HG02885 (cell line): ENCODE results near the gene C16orf90.
"Not testable (repeated sequence)": the region's sequence is repeated elsewhere in the genome, so short reads cannot be mapped to it uniquely, and the experiment has no call there.

Experiments used
- ATAC-seq: cut with Tn5 transposase; IDR thresholded peaks from one replicate; pipeline ENCODE4 v1.9.1; 2021; ENCODE audit warnings: mild to moderate bottlenecking; ENCODE audit not compliant: unreplicated experiment, poor library complexity

C16orf90 gene

GRCh38 chr16:3495176-3495575 is at the start of gene C16orf90:
TSS of gene C16orf90 (minus strand) at chr16:3495489. CDS start at chr16:3495421, 68 bp downstream.
- no peak for ATAC-seq

GRCh38 chr16:3542601-3543373 is 47.5 kb upstream of the C16orf90 start:
- ATAC-seq: no peak

GRCh38 chr16:3541527-3542155 is 46.4 kb upstream of the C16orf90 start:
- ATAC-seq: no peak

GRCh38 chr16:3538222-3538621 is 42.9 kb upstream of the C16orf90 start:
- ATAC-seq: no peak

GRCh38 chr16:3536851-3537250 is 41.6 kb upstream of the C16orf90 start:
- no peak for ATAC-seq

- ATAC-seq: no peak
Observed at GRCh38 chr16:3536271-3536731, 41.0 kb upstream of the C16orf90 start.

- no peak for ATAC-seq
Observed at GRCh38 chr16:3534126-3534525, 38.8 kb upstream of the C16orf90 start.

- no peak for ATAC-seq
Observed at GRCh38 chr16:3532741-3533140, 37.5 kb upstream of the C16orf90 start.

GRCh38 chr16:3530371-3530914 is 35.2 kb upstream of the C16orf90 start:
- ATAC-seq: no peak

- no peak for ATAC-seq
Observed at GRCh38 chr16:3529175-3529574, 33.9 kb upstream of the C16orf90 start.

- ATAC-seq: no peak
Observed at GRCh38 chr16:3528406-3528805, 33.1 kb upstream of the C16orf90 start.

- ATAC-seq: not testable (repeated sequence)
Observed at GRCh38 chr16:3527216-3527829, 32.0 kb upstream of the C16orf90 start.

GRCh38 chr16:3525951-3526350 is 30.7 kb upstream of the C16orf90 start:
- ATAC-seq: no peak

- no peak for ATAC-seq
Observed at GRCh38 chr16:3523281-3523680, 28.0 kb upstream of the C16orf90 start.

GRCh38 chr16:3520841-3521240 is 25.6 kb upstream of the C16orf90 start:
- ATAC-seq: no peak

- ATAC-seq: no peak
Observed at GRCh38 chr16:3520413-3520812, 25.1 kb upstream of the C16orf90 start.

GRCh38 chr16:3519581-3519980 is 24.3 kb upstream of the C16orf90 start:
- no peak for ATAC-seq

GRCh38 chr16:3518986-3519348 is 23.7 kb upstream of the C16orf90 start:
- no peak for ATAC-seq

- no peak for ATAC-seq
Observed at GRCh38 chr16:3518292-3518985, 23.1 kb upstream of the C16orf90 start.

- ATAC-seq: no peak
Observed at GRCh38 chr16:3515897-3516296, 20.6 kb upstream of the C16orf90 start.

- no peak for ATAC-seq
Observed at GRCh38 chr16:3514621-3515020, 19.3 kb upstream of the C16orf90 start.
